CD14-positive monocyte (primary cell): ENCODE results near the gene DNAH2. TPM values are rescaled to one million over a fixed set of nuclear protein-coding genes. Genes with fewer than 3 reads are reported as not detected.
A peak's percentile ranks its signal among the peaks of the same experiment; 100 is the strongest.

Experiments
- DNase-seq, 3 donors: peaks; one replicate each; pipeline ENCODE4 v3.0.0-alpha.2; 2011 to 2022
- H2AFZ ChIP-seq: 2 replicates; pipeline ENCODE4 v1.6.0; 2012; ENCODE audit warnings: mild to moderate bottlenecking, low read depth, low read length, inconsistent platforms; ENCODE audit not compliant: insufficient read depth, poor library complexity, severe bottlenecking
- H3K27ac ChIP-seq, 2 donors: 1 replicate in 1 of 2; 2 replicates in 1 of 2; pipeline ENCODE4 v1.5.1; 2012 to 2013; ENCODE audit warnings: low read length in 2 of 2, control low read depth in 1 of 2, inconsistent platforms in 1 of 2, low read depth in 1 of 2, mild to moderate bottlenecking in 1 of 2
- H3K27me3 ChIP-seq, 2 donors: one replicate each; pipeline versions ENCODE4 v1.6.0 to v1.6.1; 2011 to 2013; ENCODE audit warnings: low read length in 2 of 2; ENCODE audit not compliant: control insufficient read depth in 2 of 2, insufficient read depth in 2 of 2
- H3K36me3 ChIP-seq, 2 donors: replicated peaks in 1 of 2; 1 replicate in 1 of 2; 2 replicates in 1 of 2; pipeline versions ENCODE4 v1.5.1 to v1.6.1; 2012 to 2013; ENCODE audit warnings: low read length in 2 of 2, control low read depth in 1 of 2, inconsistent platforms in 1 of 2, mild to moderate bottlenecking in 1 of 2; ENCODE audit not compliant: insufficient read depth in 2 of 2, control insufficient read depth in 1 of 2
- H3K4me1 ChIP-seq, 2 donors: 1 replicate in 1 of 2; 2 replicates in 1 of 2; pipeline versions ENCODE4 v1.5.1 to v1.6.1; 2012 to 2013; ENCODE audit warnings: low read length in 2 of 2, control low read depth in 1 of 2, inconsistent platforms in 1 of 2, mild to moderate bottlenecking in 1 of 2, moderate library complexity in 1 of 2; ENCODE audit not compliant: insufficient read depth in 2 of 2, control insufficient read depth in 1 of 2
- H3K4me2 ChIP-seq: replicated peaks from 2 replicates; pipeline ENCODE3; 2012; ENCODE audit warnings: low read length, moderate library complexity, mild to moderate bottlenecking; ENCODE audit not compliant: poor library complexity, severe bottlenecking; ENCODE audit errors: extremely low read depth
- H3K4me3 ChIP-seq, 3 experiments: fragments of 200-600 bp in 1 of 3; sonication (generic) in 1 of 3; replicated peaks in 1 of 3; 1 replicate in 2 of 3; 2 replicates in 1 of 3; pipeline ENCODE4 v1.5.1; 2011 to 2013; ENCODE audit warnings: low read length in 3 of 3, mild to moderate bottlenecking in 3 of 3, control low read depth in 2 of 3, low read depth in 2 of 3, inconsistent platforms in 1 of 3, moderate library complexity in 1 of 3
- H3K79me2 ChIP-seq: 2 replicates; pipeline ENCODE4 v1.6.0; 2012; ENCODE audit warnings: mild to moderate bottlenecking, control low read depth, inconsistent platforms, low read length, moderate library complexity; ENCODE audit not compliant: insufficient read depth
- H3K9ac ChIP-seq: 2 replicates; pipeline ENCODE4 v1.6.0; 2017; ENCODE audit warnings: low read length, mild to moderate bottlenecking; ENCODE audit not compliant: insufficient read depth, poor library complexity, severe bottlenecking
- H3K9me3 ChIP-seq, 2 donors: replicated peaks in 1 of 2; 1 replicate in 1 of 2; 2 replicates in 1 of 2; pipeline versions ENCODE4 v1.5.1 to v1.6.1; 2012 to 2013; ENCODE audit warnings: low read length in 2 of 2, control low read depth in 1 of 2; ENCODE audit not compliant: control insufficient read depth in 1 of 2, insufficient read depth in 1 of 2
- H4K20me1 ChIP-seq: 2 replicates; pipeline ENCODE4 v1.6.0; 2012; ENCODE audit warnings: mild to moderate bottlenecking, low read length, control low read depth, moderate library complexity; ENCODE audit not compliant: insufficient read depth
- H3K27ac Mint-ChIP-seq, 7 donors: one replicate each; pipeline ENCODE4 v1.8.0; 2020; ENCODE audit warnings: mild to moderate bottlenecking in 7 of 7, mixed read lengths in 7 of 7, moderate library complexity in 6 of 7, inconsistent platforms in 2 of 7
- H3K27me3 Mint-ChIP-seq, 3 donors: one replicate each; pipeline ENCODE4 v1.8.0; 2021 to 2022; ENCODE audit warnings: low read depth in 3 of 3, mild to moderate bottlenecking in 3 of 3, mixed read lengths in 3 of 3, moderate library complexity in 3 of 3, inconsistent platforms in 1 of 3
- H3K36me3 Mint-ChIP-seq, 2 donors: one replicate each; pipeline ENCODE4 v1.8.0; 2020; ENCODE audit warnings: mixed read lengths in 2 of 2, inconsistent platforms in 1 of 2, mild to moderate bottlenecking in 1 of 2
- H3K4me1 Mint-ChIP-seq: one replicate; pipeline ENCODE4 v1.8.0; 2020; ENCODE audit warnings: mild to moderate bottlenecking, mixed read lengths
- H3K4me3 Mint-ChIP-seq, 2 donors: one replicate each; pipeline ENCODE4 v1.8.0; 2020; ENCODE audit warnings: mild to moderate bottlenecking in 2 of 2, mixed read lengths in 2 of 2, moderate library complexity in 1 of 2
- H3K9me3 Mint-ChIP-seq, 7 donors: one replicate each; pipeline ENCODE4 v1.8.0; 2020 to 2022; ENCODE audit warnings: mixed read lengths in 7 of 7, mild to moderate bottlenecking in 6 of 7, moderate library complexity in 6 of 7, inconsistent platforms in 2 of 7
- CTCF ChIP-seq: fragments of 200-600 bp; IDR thresholded peaks from one replicate; pipeline ENCODE4 v1.8.0; 2022; ENCODE audit warnings: antibody characterized with exemption, mild to moderate bottlenecking
- WGBS: methylation state at CpG from one replicate; pipeline ENCODE4 v1.1.5; 2013; ENCODE audit warnings: missing lambda C conversion rate; ENCODE audit not compliant: insufficient coverage; 5-methylcytosine and 5-hydroxymethylcytosine counted together
- intact Hi-C, 2 donors: fragments of 100-400 bp; cut with micrococcal nuclease; formaldehyde crosslinking; loops; one replicate each; pipeline versions ENCODE4 v1.15.0 to v1.15.1; 2023
- polyA plus RNA-seq, 3 donors: library from polyadenylated mRNA; depleted of rRNA in 1 of 3; unstranded in 2 of 3; stranded (reverse) in 1 of 3; fragments of 300-500 nt in 2 of 3; fragments of >200 nt in 1 of 3; fragmentation: Illumina TruSeq in 2 of 3; gene quantifications; 1 replicate in 2 of 3; 2 replicates in 1 of 3; pipeline ENCODE4 v1.2.3, GENCODE V29; 2012 to 2021

Gene DNAH2
- polyA plus RNA-seq, 3 donors = 0.03 to 0.15 TPM; not detected in 1

GRCh38 chr17:7856011-7856810 is 138.7 kb downstream of the DNAH2 start:
- H3K27ac ChIP-seq = peak overlapping the region; percentile 94 to 95
- no peak overlapping the region for H3K4me3 Mint-ChIP-seq
- peak overlapping the region; percentile 85 for H2AFZ ChIP-seq
- H3K36me3 ChIP-seq = peaks cover 31 to 55% of the 10 kb centered on the region in 2 donors
- H3K4me1 Mint-ChIP-seq = peaks cover 9% of the 10 kb centered on the region
- intact Hi-C loops = loop anchor here (2.0 kb wide), 3 partner anchors 13 to 33 kb away; partner anchors contain the start of gene KDM6B (in 1 of the 2)
- H3K27me3 ChIP-seq = no peaks in the 10 kb centered on the region
- H4K20me1 ChIP-seq = peaks cover 54% of the 10 kb centered on the region
- no peak for TF ChIP-seq CTCF
- H3K9me3 Mint-ChIP-seq = no peaks in the 10 kb centered on the region
- peak in 2 of 3 donors; percentile 47 to 52 for DNase-seq
- peaks cover 45 to 57% of the 10 kb centered on the region in 2 donors for H3K4me1 ChIP-seq
- H3K4me2 ChIP-seq = peak overlapping the region; percentile 98
- no peaks in the 10 kb centered on the region for H3K9me3 ChIP-seq
- WGBS = 0% methylated on average over 24 of the region's 29 CpGs
- H3K27ac Mint-ChIP-seq = no peak overlapping the region
- peaks cover 36 to 57% of the 10 kb centered on the region in 2 donors for H3K36me3 Mint-ChIP-seq
- H3K27me3 Mint-ChIP-seq = peaks cover 0 to 4% (median 2%) of the 10 kb centered on the region in 3 donors
- peak overlapping the region; percentile 84 for H3K9ac ChIP-seq
- H3K4me3 ChIP-seq = peak overlapping the region; percentile 67 to 95 (median 74)
- H3K79me2 ChIP-seq = peaks cover 47% of the 10 kb centered on the region

GRCh38 chr17:7856811-7857712 is 139.5 kb downstream of the DNAH2 start, which contains the start of gene NAA38:
Gene NAA38 (minus strand): TSS chr17:7857559. CDS start chr17:7857463, 96 bp downstream.
- no peak for TF ChIP-seq CTCF
- peak within 1 kb of the TSS; percentile 98 for H3K4me2 ChIP-seq
- H3K9ac ChIP-seq = peak within 1 kb of the TSS; percentile 84
- peak; percentile 97 to 99 (median 98) for DNase-seq
- WGBS = under 1% methylated on average over 64 of the region's 64 CpGs
- H2AFZ ChIP-seq = peak within 1 kb of the TSS; percentile 85
- no peaks in the 10 kb centered on the region for H3K9me3 ChIP-seq
- peaks cover 46% of the 10 kb centered on the region for H4K20me1 ChIP-seq
- no peaks in the 10 kb centered on the region for H3K27me3 ChIP-seq
- H3K36me3 ChIP-seq = peaks cover 22 to 57% of the 10 kb centered on the region in 2 donors
- Mint-ChIP-seq H3K4me1 (peaks cover under 1% of the 10 kb centered on the region), H3K27ac (no peak within 1 kb of the TSS), H3K4me3 (no peak within 1 kb of the TSS), H3K36me3 (peaks cover 31 to 51% of the 10 kb centered on the region in 2 donors), H3K9me3 (no peaks in the 10 kb centered on the region), H3K27me3 (peaks cover 0 to 4% (median 2%) of the 10 kb centered on the region in 3 donors)
- intact Hi-C loops = loop anchor here (2.0 kb wide), 3 partner anchors 14 to 34 kb away; partner anchors contain the start of gene KDM6B (in 1 of the 2)
- H3K27ac ChIP-seq = peak within 1 kb of the TSS; percentile 94 to 95
- peak within 1 kb of the TSS; percentile 67 to 95 (median 74) for H3K4me3 ChIP-seq
- peaks cover 38 to 49% of the 10 kb centered on the region in 2 donors for H3K4me1 ChIP-seq
- peaks cover 45% of the 10 kb centered on the region for H3K79me2 ChIP-seq
